H1 (cell line): Measurements from ENCODE around the gene PRKAR1B. TPM values are rescaled to one million over a fixed set of nuclear protein-coding genes. Genes with fewer than 3 reads are reported as not detected.

Experiments
- BCL11A ChIP-seq, 2 experiments: IDR thresholded peaks; one replicate each; pipeline ENCODE4 v1.6.1; 2011; ENCODE audit warnings: low read depth in 2 of 2, low read length in 2 of 2, mild to moderate bottlenecking in 2 of 2
- CREB1 ChIP-seq: IDR thresholded peaks from 2 replicates; pipeline ENCODE4 v1.6.1; 2012; ENCODE audit warnings: inconsistent platforms
- E2F6 ChIP-seq: IDR thresholded peaks from 2 replicates; pipeline ENCODE4 v1.6.1; 2012; ENCODE audit warnings: inconsistent platforms
- JUND ChIP-seq: IDR thresholded peaks from 2 replicates; pipeline ENCODE4 v1.6.1; 2011; ENCODE audit warnings: mild to moderate bottlenecking, improper control_type of control experiment, low read length
- NANOG ChIP-seq: IDR thresholded peaks from 2 replicates; pipeline ENCODE4 v1.6.1; 2011; ENCODE audit warnings: low read length, low read depth, mild to moderate bottlenecking, inconsistent platforms; ENCODE audit not compliant: insufficient read depth, poor library complexity, severe bottlenecking
- POU5F1 ChIP-seq: IDR thresholded peaks from 2 replicates; pipeline ENCODE4 v1.6.1; 2011; ENCODE audit warnings: low read depth, mild to moderate bottlenecking, low read length, moderate library complexity
- TBP ChIP-seq: IDR thresholded peaks from 2 replicates; pipeline ENCODE4 v1.6.1; 2011; ENCODE audit warnings: low read depth, low read length, improper control_type of control experiment
- ZNF274 ChIP-seq: IDR thresholded peaks from 2 replicates; pipeline ENCODE4 v1.7.0; 2012; ENCODE audit warnings: low read length, borderline replicate concordance; ENCODE audit errors: extremely low read depth
- polyA plus RNA-seq, 7 experiments: library from polyadenylated mRNA; depleted of rRNA in 3 of 7; stranded (reverse) in 5 of 7; unstranded in 2 of 7; fragments of >200 nt in 5 of 7; fragments of 200-250 nt in 2 of 7; gene quantifications; 1 replicate in 5 of 7; 2 replicates in 1 of 7; 4 replicates in 1 of 7; pipeline versions ENCODE4 v1.2.1 to v1.2.3, GENCODE V29; 2011 to 2013; ENCODE audit warnings: missing spikeins in 2 of 7, mixed read lengths in 2 of 7
- total RNA-seq: library from RNA; stranded (reverse); fragmentation: NEBNext Ultra II Directional; extraction: Animal tissue kit (Norgen Biotek cat#: 25700); gene quantifications from 2 replicates; pipeline ENCODE4 v1.2.1, GENCODE V29; 2021

Gene PRKAR1B
- total and polyA plus RNA-seq, 2 of the 8 experiments (the other 6 are each of a cell fraction or from before 2014, with no cell fraction given), result 12.3 to 55.7 TPM

- TF ChIP-seq E2F6 (no peak), CREB1 (no peak), JUND (no peak), BCL11A (IDR thresholded peaks at IDR 0.05; ENCODE audit: low read depth in 2 of 2, low read length in 2 of 2) (no peak), TBP (no peak), ZNF274 (no peak), POU5F1 (no peak), NANOG (no peak)
- TF ChIP-seq, all 59 proteins: peak for 0
These were observed 33.8 kb downstream of the PRKAR1B start (continued) for GRCh38 chr7:693280-693679.
